BLaER1 treated with 17β-estradiol and CSF1 and Interleukin-3, amounts not matched to agents 10 nM and 100 nM (cell line): ENCODE measurements around the gene ADH7.

Experiments
- H3K27ac ChIP-seq, 11 experiments: shearing (Covaris generic); formaldehyde crosslinking; 2 replicates each; pipeline ENCODE4 v1.8.1; 2022
- H3K27me3 ChIP-seq, 11 experiments: shearing (Covaris generic); formaldehyde crosslinking; 2 replicates each; pipeline ENCODE4 v1.8.1; 2022
- H3K36me3 ChIP-seq, 11 experiments: shearing (Covaris generic); formaldehyde crosslinking; 2 replicates each; pipeline ENCODE4 v1.8.1; 2022
- H3K4me1 ChIP-seq, 10 experiments: shearing (Covaris generic); formaldehyde crosslinking; 2 replicates each; pipeline ENCODE4 v1.8.1; 2022
- H3K4me2 ChIP-seq, 11 experiments: shearing (Covaris generic); formaldehyde crosslinking; 2 replicates each; pipeline ENCODE4 v1.8.1; 2022
- H3K4me3 ChIP-seq, 10 experiments: shearing (Covaris generic); formaldehyde crosslinking; 2 replicates each; pipeline ENCODE4 v1.8.1; 2022
- H3K9ac ChIP-seq, 11 experiments: shearing (Covaris generic); formaldehyde crosslinking; 2 replicates each; pipeline ENCODE4 v1.8.1; 2022
- H3K9me3 ChIP-seq, 11 experiments: shearing (Covaris generic); formaldehyde crosslinking; replicated peaks in 1 of 11; 2 replicates each; pipeline ENCODE4 v1.8.1; 2022
- H4K20me1 ChIP-seq, 11 experiments: shearing (Covaris generic); formaldehyde crosslinking; 2 replicates each; pipeline ENCODE4 v1.8.1; 2022
- Cebpa-rat ChIP-seq, 11 experiments: shearing (Covaris generic); IDR thresholded peaks; 2 replicates each; pipeline ENCODE4 v1.8.1; 2022

ADH7 gene

GRCh38 chr4:99459546-99460042, 24.5 kb upstream of the ADH7 start:
- no peaks in the 10 kb centered on the region for H3K36me3 ChIP-seq
- no peak overlapping the region for H3K4me3 ChIP-seq
- peaks cover 0 to 2% (median 0%) of the 10 kb centered on the region in 11 experiments; a peak in 2 of 22 replicates for H3K9me3 ChIP-seq
- peaks cover 0 to 9% (median 0%) of the 10 kb centered on the region in 10 experiments; a peak in 1 of 20 replicates for H3K4me1 ChIP-seq
- H3K27me3 ChIP-seq, result no peaks in the 10 kb centered on the region
- H4K20me1 ChIP-seq, result no peaks in the 10 kb centered on the region
- no peak overlapping the region for H3K4me2 ChIP-seq
- no peak for TF ChIP-seq Cebpa-rat (IDR thresholded peaks at IDR 0.05)
- no peak overlapping the region for H3K27ac ChIP-seq
- no peak overlapping the region for H3K9ac ChIP-seq

- H3K27ac ChIP-seq, result no peak overlapping the region
- H3K4me3 ChIP-seq, result no peak overlapping the region
- no peak overlapping the region for H3K4me2 ChIP-seq
- H3K9me3 ChIP-seq, result peaks cover 0 to 8% (median 3%) of the 10 kb centered on the region in 11 experiments; a peak in 15 of 22 replicates
- no peaks in the 10 kb centered on the region for H4K20me1 ChIP-seq
- peaks cover 0 to 5% (median 0%) of the 10 kb centered on the region in 10 experiments; a peak in 1 of 20 replicates for H3K4me1 ChIP-seq
- H3K9ac ChIP-seq, result no peak overlapping the region
- H3K27me3 ChIP-seq, result no peaks in the 10 kb centered on the region
- no peak for TF ChIP-seq Cebpa-rat (IDR thresholded peaks at IDR 0.05)
- no peaks in the 10 kb centered on the region for H3K36me3 ChIP-seq
These were observed 23.8 kb upstream of the ADH7 start for GRCh38 chr4:99458911-99459447.

GRCh38 chr4:99457676-99458075, 22.5 kb upstream of the ADH7 start:
- Histone ChIP-seq H3K4me2 (no peak overlapping the region), H4K20me1 (no peaks in the 10 kb centered on the region), H3K27me3 (no peaks in the 10 kb centered on the region), H3K9ac (no peak overlapping the region), H3K27ac (no peak overlapping the region), H3K4me1 (no peaks in the 10 kb centered on the region), H3K36me3 (no peaks in the 10 kb centered on the region), H3K9me3 (peaks cover 12 to 21% (median 16%) of the 10 kb centered on the region in 11 experiments), H3K4me3 (no peak overlapping the region)
- TF ChIP-seq Cebpa-rat (IDR thresholded peaks at IDR 0.05), result no peak

- Histone ChIP-seq H3K36me3 (no peaks in the 10 kb centered on the region), H3K4me1 (no peaks in the 10 kb centered on the region), H3K4me3 (no peak overlapping the region), H3K27me3 (no peaks in the 10 kb centered on the region), H3K9me3 (peaks cover 16 to 25% (median 20%) of the 10 kb centered on the region in 11 experiments), H3K9ac (no peak overlapping the region), H3K27ac (no peak overlapping the region), H3K4me2 (no peak overlapping the region), H4K20me1 (no peaks in the 10 kb centered on the region)
- TF ChIP-seq Cebpa-rat (IDR thresholded peaks at IDR 0.05), result no peak
These were observed 22.1 kb upstream of the ADH7 start for GRCh38 chr4:99457270-99457669.

- Histone ChIP-seq H3K4me3 (no peak overlapping the region), H3K27me3 (no peaks in the 10 kb centered on the region), H3K27ac (peak overlapping the region in 6 of 11 experiments; percentile 2 to 78 (median 52); a peak in 7 of 22 replicates), H3K9ac (no peak overlapping the region; a peak in 1 of 22 replicates), H3K9me3 (peaks cover 16 to 36% (median 24%) of the 10 kb centered on the region in 11 experiments), H3K4me1 (peaks cover 0 to 14% (median 11%) of the 10 kb centered on the region in 10 experiments; a peak in 14 of 20 replicates), H3K4me2 (peak overlapping the region in 10 of 11 experiments; percentile 1 to 53 (median 27); a peak in 11 of 22 replicates), H3K36me3 (no peaks in the 10 kb centered on the region), H4K20me1 (no peaks in the 10 kb centered on the region)
- no peak for TF ChIP-seq Cebpa-rat (IDR thresholded peaks at IDR 0.05)
These were observed 12.4 kb upstream of the ADH7 start for GRCh38 chr4:99447513-99447912.

- Histone ChIP-seq H3K4me3 (no peak overlapping the region), H3K4me2 (peak overlapping the region in 10 of 11 experiments; percentile 1 to 53 (median 27); a peak in 12 of 22 replicates), H3K4me1 (peaks cover 0 to 14% (median 11%) of the 10 kb centered on the region in 10 experiments; a peak in 14 of 20 replicates), H3K36me3 (no peaks in the 10 kb centered on the region), H3K9ac (no peak overlapping the region; a peak in 2 of 22 replicates), H4K20me1 (no peaks in the 10 kb centered on the region), H3K27me3 (no peaks in the 10 kb centered on the region), H3K27ac (peak overlapping the region in 10 of 11 experiments; percentile 22 to 78 (median 56); a peak in 17 of 22 replicates), H3K9me3 (peaks cover 12 to 31% (median 19%) of the 10 kb centered on the region in 11 experiments)
- TF ChIP-seq Cebpa-rat (IDR thresholded peaks at IDR 0.05), result no peak
These were observed 11.9 kb upstream of the ADH7 start for GRCh38 chr4:99447079-99447478.

GRCh38 chr4:99438405-99438780, 3.3 kb upstream of the ADH7 start:
- TF ChIP-seq Cebpa-rat (IDR thresholded peaks at IDR 0.05), result no peak
- Histone ChIP-seq H4K20me1 (no peaks in the 10 kb centered on the region), H3K27me3 (no peaks in the 10 kb centered on the region), H3K27ac (no peak overlapping the region), H3K4me3 (no peak overlapping the region), H3K9me3 (no peaks in the 10 kb centered on the region), H3K9ac (no peak overlapping the region), H3K4me2 (no peak overlapping the region), H3K4me1 (no peaks in the 10 kb centered on the region), H3K36me3 (no peaks in the 10 kb centered on the region)

- H4K20me1 ChIP-seq, result no peaks in the 10 kb centered on the region
- H3K4me3 ChIP-seq, result no peak overlapping the region
- H3K27me3 ChIP-seq, result no peaks in the 10 kb centered on the region
- TF ChIP-seq Cebpa-rat (IDR thresholded peaks at IDR 0.05), result no peak
- no peaks in the 10 kb centered on the region for H3K4me1 ChIP-seq
- no peaks in the 10 kb centered on the region for H3K9me3 ChIP-seq
- no peak overlapping the region for H3K4me2 ChIP-seq
- H3K9ac ChIP-seq, result no peak overlapping the region
- H3K36me3 ChIP-seq, result no peaks in the 10 kb centered on the region
- H3K27ac ChIP-seq, result no peak overlapping the region
These were observed 2.7 kb upstream of the ADH7 start for GRCh38 chr4:99437723-99438404.

GRCh38 chr4:99436976-99437722, 2.0 kb upstream of the ADH7 start:
- Histone ChIP-seq H3K4me3 (no peak overlapping the region), H3K27me3 (no peaks in the 10 kb centered on the region), H3K36me3 (no peaks in the 10 kb centered on the region), H3K9me3 (no peaks in the 10 kb centered on the region), H3K9ac (no peak overlapping the region), H3K4me1 (no peaks in the 10 kb centered on the region), H3K27ac (no peak overlapping the region), H3K4me2 (no peak overlapping the region), H4K20me1 (no peaks in the 10 kb centered on the region)
- no peak for TF ChIP-seq Cebpa-rat (IDR thresholded peaks at IDR 0.05)
